AG20443 (cell line): ENCODE measurements around the gene ITPR2.
"Not testable (repeated sequence)": the region's sequence is repeated elsewhere in the genome, so short reads cannot be mapped to it uniquely, and the experiment has no call there.

Experiments used
- DNase-seq: peaks from one replicate; pipeline ENCODE4 v3.0.0; 2012; ENCODE audit warnings: low spot score, mixed read lengths

The ITPR2 gene

DNA sequence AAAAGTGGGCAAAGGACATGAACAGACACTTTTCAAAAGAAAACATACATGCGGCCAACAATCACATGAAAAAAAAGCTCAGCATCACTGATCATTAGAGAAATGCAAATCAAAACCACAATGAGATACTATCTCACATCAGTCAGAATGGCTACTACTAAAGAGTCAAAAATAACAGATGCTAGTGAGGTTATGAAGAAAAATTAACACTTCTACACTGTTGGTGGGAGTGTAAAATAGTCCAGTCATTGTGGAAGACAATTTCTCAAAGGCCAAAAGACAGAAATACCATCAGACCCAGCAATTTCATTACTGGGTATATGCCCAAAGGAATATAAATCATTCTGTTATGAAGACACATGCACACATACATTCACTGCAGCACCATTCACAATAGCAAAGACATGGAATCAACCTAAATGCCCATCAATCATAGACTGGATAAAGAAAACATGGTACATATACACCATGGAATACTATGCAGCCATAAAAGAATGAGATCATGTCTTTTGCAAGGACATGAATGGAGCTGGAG lies 103.8 kb downstream of the ITPR2 start:
- DNase-seq, result not testable (repeated sequence)

DNA sequence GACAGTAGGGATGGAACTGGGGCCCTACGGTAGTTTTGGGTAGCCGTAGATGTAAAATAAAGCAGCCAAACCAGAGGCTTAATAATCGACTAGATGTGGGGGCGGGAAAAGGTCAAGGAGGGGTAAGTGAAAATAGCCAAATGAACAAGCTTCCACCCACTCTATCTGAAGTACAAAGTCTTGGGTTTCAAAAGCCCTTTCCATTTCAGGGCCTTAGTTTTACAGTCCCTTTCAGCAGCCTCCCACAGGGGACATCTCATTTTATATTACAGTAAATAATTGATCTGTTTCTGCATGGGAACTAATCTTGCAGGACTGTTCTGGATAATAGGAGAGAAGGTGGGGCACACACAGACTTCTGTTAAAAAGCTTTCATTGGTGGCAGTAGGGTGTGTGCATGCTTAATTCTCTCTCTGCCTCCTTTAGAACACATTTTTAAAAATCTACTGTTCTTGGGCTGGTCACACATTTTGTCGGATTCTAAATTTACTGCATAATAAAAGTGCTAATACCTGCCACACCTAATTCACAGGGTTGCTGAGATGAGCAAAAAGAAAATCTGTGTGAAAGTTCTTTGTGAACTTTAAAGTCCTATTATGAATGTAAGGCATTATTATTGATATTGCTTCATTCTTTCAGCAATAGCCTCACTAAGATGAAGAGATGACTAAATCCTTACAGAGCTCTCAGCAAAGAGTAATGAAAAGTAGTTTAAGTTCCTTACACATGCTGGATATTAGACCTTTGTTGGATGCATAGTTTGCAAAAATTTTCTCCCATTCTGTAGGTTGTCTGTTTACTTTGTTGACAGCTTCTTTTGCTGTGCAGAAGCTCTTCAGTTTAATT lies 104.6 kb downstream of the ITPR2 start:
- DNase-seq, result no peak

DNA sequence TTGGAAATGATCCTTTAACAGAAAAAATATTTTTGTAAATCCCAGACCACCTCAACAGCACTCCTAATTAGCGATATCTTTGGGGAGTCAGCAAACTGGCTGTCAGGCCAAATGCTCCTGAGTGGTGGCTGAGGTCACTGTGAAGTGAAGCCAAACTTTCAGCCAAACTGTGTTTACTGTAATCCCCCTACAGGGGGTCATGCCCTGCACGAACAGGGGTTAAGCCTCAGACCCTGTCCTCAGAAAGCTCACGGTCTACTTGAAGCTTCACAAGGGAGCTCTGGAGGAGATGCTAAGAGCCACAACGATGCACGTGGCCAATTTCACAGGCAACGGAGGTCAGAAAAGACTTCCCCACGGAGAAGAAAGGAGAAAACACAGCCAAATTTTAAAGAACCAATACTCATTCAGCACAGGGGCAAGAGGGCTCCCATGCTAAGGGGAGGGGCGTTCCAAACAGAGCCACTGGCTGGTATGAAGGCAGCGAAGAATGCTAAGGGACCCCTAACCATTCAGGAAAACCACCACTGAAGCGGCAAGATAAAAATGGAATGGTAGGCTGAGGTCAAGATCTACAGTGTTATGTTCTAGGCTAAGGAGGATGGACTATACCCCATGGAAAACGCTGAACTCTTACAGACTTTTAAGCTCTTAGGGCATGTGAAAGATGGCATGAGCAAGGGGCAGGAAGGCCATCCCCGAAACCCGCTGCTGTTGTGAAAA lies 105.4 kb downstream of the ITPR2 start:
- DNase-seq, result no peak

DNA sequence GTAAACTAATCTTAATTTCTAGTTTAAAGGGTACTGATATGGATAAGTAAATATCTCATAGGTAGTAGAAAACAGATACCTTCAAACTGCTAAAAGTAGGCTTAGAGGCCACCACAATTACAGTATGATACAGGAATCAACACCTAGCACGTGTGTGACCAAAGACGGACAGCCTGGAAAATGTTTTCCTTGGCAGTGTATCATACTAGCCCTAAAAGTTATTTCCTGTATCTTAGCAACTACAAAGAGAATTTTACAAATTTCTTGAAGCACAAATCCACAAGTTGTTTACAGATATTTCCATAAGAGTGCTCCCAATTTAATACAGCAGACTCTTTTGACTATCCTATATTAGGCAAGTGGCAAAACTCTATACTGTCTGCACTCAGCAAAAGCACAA lies 106.0 kb downstream of the ITPR2 start:
- no peak for DNase-seq

DNA sequence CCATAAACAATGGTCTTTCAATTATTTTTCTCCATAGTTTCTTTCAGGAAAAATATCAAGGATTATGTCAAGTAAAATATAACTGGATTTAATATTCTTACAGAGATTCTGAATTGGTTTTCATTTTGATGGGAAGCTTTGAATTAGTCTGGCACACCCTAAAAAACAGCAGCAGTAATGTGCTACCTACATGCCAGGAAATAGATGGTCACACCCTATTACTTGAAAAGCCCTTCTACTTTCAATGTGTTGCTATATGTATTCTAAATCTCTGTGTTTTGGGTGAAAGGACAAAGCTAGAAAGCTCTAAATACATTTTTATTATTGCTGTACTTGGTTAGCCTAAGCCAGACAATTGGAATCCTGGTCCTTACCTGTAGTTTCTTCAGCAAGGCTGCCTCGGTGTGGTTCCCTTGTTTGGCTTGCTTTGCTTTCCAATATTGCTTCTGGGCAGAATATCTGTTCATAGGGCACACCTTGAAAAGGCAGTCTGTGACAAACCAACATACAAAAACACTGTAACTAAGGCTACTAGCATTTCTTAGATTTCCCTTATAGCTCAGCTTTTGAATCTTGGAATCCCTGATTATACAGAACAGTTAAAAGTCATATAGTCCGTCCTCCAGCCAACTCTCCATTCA lies 107.6 kb downstream of the ITPR2 start:
- no peak for DNase-seq

DNA sequence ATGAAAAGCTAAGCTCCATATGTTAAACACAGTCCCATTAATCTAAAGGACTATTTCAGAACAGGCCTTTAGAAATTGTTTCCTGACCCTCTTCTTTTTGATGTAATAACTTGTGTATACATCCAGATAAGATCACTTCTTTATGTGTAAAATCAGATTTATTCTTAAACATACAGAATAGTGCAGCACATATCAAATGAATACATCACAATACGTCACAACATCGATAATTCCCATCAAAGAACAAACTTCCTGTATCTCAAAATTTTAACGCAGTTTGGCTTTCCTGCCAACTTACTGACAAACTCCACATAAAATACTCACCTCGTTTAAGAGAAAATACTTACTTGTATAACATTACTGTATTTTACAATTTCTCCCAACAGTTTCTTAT lies 108.7 kb downstream of the ITPR2 start:
- DNase-seq, result no peak

DNA sequence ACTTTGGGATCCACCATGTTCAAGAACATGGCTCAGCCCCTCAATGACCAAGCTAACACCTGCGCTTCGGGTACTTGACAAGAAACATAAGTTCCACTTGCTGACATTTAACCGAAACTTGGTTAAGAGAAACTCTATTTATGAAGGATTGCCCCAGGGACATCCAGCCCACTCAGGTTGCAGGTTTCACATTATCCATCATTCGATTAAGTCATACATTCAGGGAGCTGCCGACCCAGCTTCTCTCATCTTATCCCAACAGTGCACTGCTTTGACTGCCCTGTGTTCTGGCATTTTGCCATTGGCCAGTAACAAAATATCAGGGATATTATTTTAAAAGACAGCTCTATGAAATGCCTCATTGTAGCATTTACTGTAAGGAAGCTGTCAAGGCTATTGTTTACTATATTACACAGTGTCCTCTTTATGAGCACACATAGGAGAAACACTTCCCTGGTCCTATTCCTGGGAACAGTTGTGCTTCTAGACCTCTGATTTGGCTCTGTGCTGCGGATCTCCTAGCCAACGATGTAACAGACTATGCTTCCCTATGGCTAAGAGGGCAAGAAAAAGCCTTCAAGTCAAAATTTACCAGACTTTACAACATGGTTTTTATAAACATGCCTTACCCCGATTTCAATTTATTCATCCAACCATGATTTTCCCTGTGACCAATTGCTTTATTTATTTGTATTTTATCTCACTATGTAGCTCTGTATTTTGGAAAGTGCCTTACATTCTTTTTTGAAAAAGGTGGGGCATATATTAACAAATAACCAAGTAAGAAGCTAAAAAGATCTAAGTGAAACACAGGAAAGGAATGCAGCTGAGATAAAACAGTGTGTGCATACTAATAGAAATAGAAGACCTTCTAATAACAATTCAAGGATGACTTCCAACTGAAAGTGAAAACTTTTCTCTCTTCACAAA lies 109.3 kb downstream of the ITPR2 start:
- DNase-seq, result peak; percentile 23

DNA sequence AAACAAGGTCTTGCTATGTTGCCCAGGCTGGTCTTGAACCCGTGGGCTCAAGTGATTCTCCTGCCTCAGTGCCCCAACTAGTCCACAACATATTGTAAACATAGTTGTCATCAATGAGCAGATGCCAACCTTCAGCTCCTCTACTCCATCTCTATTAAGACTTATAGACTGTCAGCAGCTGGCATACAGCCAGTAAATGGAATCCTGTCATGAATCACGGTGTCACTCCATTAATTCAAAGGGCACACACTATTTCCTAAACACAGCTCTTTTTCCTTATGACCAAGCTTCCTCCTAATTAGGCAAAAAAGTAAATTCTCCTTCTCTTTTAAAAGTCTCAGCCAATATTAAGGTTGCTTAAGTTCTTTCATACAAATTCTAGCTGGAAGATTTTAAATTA lies 111.2 kb downstream of the ITPR2 start:
- DNase-seq, result no peak

DNA sequence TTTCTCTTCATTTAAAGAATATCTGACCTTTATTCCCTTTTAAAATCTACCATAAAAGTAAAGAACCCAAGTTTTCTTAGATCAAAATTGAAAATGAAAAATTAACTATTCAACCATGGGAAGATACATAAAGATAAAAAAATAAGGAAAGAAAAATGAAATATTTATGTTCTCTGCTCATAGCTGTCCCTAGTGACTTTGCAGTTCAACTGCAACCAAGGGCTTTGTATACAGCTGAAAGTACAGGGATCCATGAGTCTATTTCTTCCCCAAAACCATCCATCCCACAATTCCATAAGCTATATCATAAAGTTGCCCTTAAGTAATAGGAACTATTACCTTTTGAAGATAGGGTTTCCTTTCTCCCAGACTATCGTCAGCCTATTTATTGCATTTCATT lies 113.1 kb downstream of the ITPR2 start:
- no peak for DNase-seq

DNA sequence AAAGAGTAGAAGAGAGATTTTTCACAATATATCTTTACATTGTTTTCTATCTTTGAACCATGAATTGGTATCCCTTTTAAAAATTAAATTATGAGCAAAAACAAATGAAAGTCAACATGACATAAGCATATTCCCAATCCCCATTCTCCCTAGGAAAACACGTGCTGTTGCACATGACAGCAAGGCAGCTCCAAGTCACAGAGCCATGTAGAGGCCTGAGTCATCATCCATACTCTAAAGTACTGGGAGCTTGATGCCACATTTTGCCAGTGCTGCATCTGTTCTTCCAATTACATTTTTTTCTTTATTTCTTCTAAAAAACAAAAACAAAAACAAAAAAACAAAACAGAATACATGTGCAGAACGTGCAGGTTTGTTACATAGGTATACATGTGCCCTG lies 115.2 kb downstream of the ITPR2 start:
- no peak for DNase-seq

DNA sequence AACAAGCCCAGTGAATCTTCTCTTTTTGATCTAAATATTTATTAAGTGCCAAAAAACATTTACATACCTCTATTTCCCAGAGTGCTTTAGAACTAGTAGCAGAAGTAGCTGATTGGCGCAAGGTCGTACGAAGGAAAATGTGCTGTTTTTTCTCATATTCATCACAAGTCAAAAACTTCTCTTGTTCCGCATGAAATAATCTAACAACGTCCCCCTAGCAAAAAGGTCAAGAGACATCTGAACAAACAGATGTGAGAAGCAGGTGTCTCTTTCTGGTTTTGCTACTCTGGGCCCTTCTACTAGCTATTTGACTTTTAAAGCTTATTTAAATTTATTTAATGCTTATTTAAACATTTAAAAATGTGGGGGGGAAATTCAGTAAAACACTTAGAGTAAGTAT lies 117.8 kb downstream of the ITPR2 start:
- DNase-seq, result no peak

DNA sequence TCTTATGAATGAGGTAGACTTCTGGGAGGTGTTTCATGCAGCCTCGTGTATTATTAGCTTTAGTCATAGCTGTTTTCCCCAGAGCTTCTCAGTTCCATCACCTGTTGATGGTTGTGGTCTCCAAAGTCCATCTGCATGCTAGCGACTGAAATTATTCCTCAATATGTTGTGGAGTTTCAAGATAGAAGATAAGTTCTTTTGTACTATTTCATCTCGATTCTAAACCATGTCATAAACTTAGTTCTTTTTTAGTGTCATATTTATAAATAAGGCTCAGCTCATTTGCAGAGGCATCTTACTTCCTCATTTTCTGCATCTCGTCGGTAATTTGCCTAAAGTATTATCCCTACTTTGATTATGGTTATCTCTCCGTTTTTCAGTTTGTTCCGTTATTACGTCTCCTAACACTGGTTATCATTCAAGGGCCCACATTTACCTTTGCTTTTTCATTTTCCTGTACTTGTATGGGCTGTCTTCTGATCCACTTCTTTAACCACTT lies 119.1 kb downstream of the ITPR2 start:
- DNase-seq, result no peak

DNA sequence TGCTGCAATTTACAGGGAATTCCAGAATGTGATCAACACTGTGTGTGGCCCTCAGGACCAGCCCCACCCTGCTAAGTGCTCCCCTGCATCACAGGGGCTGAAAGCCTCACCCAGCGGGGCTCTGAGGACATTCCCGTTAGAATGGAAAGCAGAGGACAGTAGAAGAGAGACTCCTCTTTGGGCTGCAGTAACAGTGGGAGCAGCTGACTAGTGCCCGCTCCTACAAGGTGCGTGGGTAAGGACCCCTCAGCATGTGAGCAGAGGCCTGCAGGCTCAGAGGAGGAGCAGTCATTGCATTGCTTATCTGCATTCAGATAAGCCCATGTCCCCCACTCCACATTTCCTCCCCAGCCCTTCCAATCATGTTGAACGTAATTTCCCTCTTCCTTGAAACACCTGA lies 120.1 kb downstream of the ITPR2 start:
- no peak for DNase-seq

DNA sequence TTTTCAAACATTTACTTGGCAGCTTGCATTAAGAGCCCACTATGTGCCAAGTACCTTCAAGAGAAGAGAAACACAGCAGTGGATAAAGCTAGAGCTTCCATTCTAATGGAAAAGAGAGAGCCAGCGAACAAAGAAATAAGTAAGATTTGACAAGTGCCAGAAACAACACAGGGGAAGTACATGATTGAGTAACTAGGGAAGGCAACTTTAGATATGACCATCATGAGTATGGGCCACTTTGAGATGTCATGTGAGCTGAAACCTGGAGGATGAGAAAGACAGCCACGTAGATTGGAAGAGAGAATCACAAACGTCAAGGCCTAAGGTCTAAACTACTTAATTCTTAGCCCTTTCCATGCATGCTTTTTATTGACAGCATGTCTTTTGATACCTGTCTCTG lies 121.4 kb downstream of the ITPR2 start:
- DNase-seq, result no peak

DNA sequence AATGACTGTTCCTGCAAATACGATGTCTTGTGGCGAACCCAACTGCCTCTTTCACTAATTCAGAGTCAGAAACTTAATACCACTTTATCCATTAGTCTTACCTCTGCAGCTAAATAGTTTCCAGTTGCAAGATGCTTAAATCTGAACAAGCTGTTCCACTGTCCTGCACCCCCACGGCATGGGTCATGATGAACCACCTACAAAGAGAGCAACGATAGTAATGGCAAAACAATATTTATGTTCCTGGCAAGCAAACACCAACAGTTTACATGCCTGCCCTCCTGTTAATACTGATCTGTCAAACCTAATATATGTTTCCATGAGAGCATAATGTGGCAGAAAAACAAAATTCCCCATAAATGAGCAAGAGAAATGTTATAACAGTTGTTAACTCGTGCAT lies 121.9 kb downstream of the ITPR2 start:
- DNase-seq, result no peak

DNA sequence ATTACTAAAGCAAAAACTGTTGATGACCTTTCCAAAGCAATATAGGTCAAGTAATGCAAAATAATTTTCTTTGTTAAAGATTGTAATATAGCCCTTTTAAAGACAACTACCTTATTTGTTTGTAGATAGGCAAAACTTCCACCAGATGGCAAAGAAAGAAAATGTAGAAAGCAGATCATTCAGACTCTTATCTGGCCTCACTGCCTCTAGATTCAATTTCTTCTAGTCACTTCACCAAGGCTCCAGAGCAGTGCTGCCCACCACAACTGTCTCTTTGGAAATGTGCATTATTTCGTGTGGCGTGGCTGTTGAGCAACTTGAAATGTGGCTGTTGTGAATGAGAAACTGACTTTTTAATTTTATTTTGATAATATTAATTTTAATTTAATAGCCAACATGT lies 127.1 kb downstream of the ITPR2 start:
- no peak for DNase-seq

DNA sequence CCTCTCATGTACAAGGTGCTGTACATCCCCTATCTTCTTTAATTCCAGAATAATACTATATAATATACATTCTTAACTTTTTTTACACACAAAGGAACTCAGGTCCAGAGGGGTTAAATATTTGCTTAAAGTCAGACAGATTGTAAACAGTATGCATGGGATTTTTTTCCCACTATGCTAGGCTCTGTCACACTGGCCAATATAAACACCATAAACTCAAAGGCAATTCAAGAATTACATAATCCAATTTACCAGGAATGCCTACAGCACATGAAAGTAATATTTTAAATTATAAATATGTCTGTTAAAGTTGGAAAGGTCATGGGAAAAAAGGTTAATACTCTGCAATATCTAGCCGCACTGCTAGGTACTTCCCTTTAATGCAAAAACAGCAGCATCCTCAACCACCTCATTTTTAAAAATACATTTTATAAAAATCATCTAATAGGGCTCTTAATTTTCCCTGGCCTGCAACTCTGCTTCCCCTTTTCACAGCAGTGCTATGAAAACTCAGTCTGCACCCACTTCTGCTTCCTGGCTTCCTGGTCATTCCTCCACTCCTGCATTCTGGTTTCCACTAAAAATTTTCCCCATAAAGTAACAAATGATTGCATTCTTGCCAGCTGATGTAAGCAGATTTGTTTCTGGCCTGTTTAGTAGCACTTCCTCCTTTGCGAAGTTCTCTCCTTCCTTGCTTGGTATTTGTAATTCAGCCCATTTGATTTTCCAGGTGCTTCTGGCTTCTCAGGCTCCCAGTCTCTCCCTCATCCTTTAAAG lies 128.1 kb downstream of the ITPR2 start:
- DNase-seq, result peak; percentile 21

DNA sequence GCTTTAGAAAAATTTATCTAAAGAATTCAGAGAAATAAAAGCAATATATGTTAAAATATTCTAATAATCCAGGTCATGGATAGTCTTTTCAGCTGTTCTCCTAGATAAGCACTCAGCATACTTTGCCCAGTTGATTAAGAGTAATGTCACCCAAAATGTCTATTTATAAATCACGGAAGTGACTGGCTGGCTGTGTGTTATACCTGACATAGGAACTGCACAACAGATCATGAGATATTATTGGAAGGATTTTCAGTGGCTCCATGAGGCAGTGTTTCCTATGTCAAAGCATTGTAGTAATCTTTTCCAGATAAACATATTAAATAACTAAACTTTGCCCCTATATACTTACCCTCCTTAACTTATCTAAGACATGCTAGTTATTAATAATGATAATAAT lies 128.8 kb downstream of the ITPR2 start:
- DNase-seq, result no peak

DNA sequence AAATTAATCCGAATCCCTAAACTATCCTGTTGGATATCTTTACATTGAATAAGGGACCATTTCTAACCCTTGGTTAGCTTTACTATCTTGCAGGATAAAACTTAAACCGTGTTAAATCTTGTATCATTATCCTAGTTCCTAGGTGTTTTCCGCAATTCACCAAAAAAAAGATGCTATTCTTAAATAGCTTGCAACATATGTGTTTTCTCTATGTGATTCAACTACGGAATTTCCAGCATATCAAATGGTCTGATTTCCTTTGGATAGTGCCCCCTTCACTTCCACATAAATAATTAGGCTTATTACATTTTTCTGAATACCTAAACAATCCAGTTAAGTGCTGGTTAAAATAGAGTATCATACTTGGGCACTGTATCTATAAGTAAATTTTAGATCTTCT lies 130.3 kb downstream of the ITPR2 start:
- DNase-seq, result no peak

DNA sequence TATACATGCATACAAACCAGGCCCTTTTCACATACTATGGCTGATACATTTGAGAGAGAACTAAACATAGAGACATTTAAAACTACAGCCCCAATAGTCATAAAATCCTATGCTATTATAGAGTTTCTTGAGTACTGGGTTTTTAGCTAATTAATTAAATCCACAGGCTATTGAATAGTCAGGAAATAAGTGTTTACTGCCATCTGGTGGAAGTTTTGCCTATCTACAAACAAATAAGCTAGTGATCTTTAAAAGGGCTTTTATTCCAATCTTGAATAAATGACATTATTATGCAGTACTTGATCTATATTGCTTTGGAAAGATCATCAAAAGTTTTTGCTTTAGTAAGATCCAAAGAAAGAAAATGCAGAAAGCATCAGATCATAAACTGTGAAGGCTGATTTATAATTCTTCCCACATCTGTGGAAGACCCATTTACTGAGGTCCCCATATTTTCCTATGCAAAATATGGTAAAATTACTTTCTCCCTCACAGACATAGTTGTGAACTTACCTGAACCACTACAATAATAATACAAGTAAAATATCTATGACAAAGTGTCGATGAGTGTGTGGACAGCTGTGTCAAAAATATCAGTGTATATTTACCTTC lies 131.3 kb downstream of the ITPR2 start:
- DNase-seq, result peak; percentile 31
